ENCODE measurements around the gene AGR2.

Gene AGR2

DNA sequence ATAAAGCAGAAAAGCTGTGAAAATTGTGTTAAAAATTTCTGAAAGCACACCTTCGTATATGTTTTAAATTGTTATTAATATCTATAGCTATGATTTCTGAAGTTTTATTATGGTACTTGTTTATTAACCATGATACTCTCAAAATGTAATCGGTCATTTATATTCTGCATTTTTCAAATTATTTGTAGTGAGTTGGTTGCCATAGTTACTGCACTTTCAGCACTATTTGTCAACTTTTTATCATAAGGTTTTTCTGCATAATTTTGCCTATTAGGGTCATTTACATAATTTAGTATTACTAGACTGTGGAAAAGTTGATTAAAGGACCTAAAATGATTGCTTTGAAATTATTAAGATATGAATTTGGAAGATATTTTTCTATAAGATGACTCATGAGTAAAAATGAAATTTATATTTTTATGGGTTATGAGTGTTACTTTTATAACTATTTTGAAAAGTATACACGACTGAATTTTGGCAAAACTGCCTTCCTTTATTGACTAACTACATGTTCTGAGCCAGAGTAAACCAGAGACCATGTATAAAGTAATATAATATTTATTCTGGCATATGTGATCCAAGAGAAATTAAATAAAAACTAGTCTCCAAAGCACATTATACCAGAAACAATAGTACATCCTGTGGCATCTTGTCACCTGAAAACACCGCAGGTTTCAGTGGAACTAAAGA lies 7.9 kb upstream of the AGR2 start:
- DNase-seq (ENCODE audit: low read depth): no peak

GRCh38 chr7:16811551-16811950 lies 6.8 kb upstream of the AGR2 start:
- DNase-seq (ENCODE audit: low read depth): no peak

GRCh38 chr7:16810573-16810972 lies 5.8 kb upstream of the AGR2 start:
- no peak for DNase-seq (ENCODE audit: low read depth)

- DNase-seq (ENCODE audit: low read depth): no peak
Measured at GRCh38 chr7:16810112-16810511, 5.3 kb upstream of the AGR2 start.

DNA sequence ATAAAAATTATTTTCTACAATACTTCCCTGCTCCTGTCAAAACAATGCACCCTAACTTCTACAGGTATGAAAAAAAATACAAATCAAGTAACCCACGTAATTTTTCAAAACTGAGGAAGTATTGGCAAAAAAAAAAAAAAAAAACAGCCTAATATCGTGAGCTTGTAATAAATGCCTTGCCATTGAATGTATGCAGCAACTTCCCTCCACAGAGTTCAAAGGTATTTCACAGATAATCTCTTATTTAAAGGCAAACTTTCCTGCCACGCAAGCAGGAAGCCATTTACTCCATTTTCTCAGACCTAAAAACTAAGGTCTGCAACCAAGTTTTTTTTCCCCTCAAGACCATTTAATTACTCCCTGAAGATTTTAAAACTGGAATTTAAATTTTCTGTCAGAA lies 642 bp upstream of the AGR2 start:
- no peak for DNase-seq (ENCODE audit: low read depth)

DNA sequence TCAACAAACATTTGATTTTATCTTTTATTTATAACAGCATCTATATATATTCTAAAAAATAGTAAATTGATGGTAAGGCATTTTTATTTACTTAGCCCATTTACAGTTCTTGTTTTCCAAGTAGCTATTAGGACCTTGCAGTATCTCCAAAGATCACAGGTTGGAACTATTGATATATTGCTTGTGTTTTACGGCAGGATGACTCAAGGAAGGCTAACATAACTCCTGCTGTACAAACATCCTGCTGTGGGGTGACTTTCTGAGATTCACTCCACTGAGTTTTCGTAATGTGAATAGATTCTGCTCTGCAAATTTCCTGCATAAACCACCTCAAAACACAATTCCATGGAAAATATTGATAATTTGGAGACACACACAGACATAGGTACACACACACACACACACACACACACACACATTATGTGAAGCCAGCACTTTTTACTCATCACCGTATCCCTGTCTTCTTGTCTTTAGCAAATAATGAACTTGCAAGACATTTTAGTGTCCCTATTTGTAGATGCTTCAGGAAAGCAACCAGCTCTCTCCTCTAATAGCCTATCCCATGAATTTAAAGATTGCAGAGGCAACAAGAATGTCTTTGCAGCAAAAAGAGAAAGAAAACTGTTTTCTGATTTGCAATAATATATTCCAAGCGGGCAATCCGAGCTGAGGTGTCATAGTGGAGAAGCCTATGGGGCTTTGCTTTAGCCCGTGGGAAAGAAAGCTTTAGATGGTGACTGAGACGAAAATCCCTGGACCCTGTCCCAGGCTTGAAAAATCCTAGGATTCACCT lies 722 bp downstream of the AGR2 start:
- DNase-seq (ENCODE audit: low read depth): no peak

DNA sequence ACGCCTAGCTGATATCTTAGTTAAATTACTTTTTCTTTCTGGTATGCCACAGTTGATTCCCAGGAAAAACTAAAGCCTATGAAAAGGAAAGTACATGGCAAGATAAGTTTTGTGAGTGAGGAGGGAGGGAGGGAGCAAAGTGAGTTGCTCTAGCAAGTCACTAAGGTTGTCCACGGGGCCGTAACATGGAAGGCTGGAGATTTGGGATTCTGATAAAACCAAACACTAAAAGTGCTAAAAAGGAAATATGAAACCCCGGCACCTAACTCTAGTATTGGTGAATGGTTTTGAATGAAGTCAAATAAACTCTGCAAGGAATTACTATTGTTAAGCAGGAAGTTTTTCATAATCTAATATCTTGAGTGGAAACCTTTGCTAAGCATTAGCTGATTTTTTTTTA lies 1.7 kb downstream of the AGR2 start:
- no peak for DNase-seq (ENCODE audit: low read depth)

DNA sequence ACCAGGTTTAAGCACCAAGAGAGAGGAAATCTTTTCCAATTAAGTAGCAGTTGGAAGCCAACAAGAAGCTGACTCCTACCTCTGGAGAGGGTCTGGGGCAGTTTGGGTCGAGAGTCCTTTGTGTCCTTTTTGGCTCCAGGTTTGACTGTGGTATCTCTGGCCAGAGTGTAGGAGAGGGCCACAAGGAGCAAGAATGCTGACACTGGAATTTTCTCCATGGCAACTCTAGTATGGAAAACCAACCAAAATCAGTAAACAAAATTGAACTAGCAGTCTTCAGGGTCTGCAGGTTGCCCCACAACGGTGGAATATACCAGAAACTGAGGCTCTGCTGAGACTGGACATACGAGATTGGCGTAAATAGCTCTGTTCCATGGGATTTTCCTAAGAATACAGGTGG lies 3.2 kb downstream of the AGR2 start:
- no peak for DNase-seq (ENCODE audit: low read depth)

- no peak for DNase-seq (ENCODE audit: low read depth)
Measured at GRCh38 chr7:16801111-16801542, 3.7 kb downstream of the AGR2 start.

GRCh38 chr7:16795624-16796023 lies 9.2 kb downstream of the AGR2 start:
- no peak for DNase-seq (ENCODE audit: low read depth)

GRCh38 chr7:16794986-16795385 lies 9.8 kb downstream of the AGR2 start:
- DNase-seq (ENCODE audit: low read depth): no peak

GRCh38 chr7:16791905-16792698 lies 12.7 kb downstream of the AGR2 start:
- DNase-seq (ENCODE audit: low read depth): no peak

DNA sequence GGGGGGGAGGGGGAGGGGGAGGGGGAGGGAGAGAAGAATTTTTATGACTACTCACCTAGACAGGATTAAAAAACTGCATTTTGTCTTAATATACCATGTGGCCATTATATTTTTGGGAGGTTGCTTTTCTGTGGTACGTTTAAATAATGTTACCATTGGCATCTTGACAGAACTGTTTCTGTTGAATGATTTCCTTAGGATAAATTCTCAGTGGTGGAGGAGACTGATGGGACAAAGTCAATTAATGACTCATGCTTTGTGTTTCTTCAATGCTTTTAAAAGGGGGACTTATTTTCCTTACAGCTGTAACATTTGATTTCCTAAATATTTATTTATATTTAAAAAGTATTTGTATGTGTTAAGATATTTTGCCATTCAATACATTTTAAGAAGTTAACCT lies 13.7 kb downstream of the AGR2 start:
- no peak for DNase-seq (ENCODE audit: low read depth)

DNA sequence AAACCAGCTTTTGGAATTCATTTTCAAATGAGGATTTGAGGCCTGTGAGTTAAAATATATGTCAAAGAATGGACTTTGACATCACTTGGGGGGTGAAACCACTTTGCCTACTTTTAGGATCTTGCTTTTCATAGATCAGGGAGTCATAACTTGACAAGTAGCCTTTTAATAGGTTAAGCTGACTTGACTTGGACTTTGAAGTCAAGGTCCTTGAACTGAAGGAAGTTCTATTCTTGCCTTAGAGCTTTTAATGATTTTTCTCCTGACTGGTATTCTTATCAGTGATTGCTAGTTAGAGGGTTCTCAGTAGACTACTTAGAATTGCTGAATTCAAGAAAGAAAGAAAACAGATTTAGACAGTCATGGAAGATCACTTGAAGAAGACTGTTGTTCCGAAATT lies 17.7 kb downstream of the AGR2 start:
- DNase-seq (ENCODE audit: low read depth): no peak

- no peak for DNase-seq (ENCODE audit: low read depth)
Measured at GRCh38 chr7:16786257-16786656, 18.5 kb downstream of the AGR2 start.

DNA sequence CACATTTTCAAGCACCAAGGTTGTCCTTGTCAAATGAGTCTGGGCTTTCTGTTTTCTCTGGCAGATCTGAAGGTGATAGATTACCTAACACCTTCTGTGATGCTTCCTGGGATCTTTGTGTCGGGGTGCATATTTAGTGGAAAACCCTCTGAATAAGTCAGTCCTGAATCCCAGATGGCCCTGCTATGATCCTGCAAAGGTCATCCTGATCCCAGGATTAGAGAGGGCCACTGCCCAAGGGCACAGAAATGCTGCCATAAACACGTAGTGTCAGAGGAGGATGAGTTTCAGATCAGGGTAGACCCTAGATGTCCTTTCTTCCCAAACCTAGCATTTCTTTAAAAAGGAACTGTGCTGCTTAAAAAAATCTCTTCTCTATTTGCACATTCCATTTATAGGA lies 19.0 kb downstream of the AGR2 start:
- DNase-seq (ENCODE audit: low read depth): no peak

DNA sequence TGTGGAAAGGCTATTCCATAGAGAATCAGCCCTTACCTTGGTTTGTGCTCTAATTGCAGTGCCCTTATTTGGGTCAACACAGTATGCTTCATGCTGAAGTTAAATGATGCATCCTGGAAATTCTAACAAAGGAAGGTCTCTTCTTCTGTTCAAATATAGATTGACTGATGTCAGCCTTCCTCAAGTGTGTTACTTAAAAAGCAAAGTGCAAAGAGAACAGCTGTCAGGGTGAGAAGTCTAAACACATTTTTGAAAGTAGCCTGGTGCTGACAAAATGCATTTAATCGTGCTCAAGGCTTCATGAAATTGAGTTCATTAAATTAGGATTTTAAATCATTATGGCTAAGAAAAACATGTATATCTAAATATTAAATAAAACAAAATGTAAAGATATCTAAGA lies 19.5 kb downstream of the AGR2 start:
- no peak for DNase-seq (ENCODE audit: low read depth)

- no peak for DNase-seq (ENCODE audit: low read depth)
Measured at GRCh38 chr7:16780596-16780995, 24.2 kb downstream of the AGR2 start.

- no peak for DNase-seq (ENCODE audit: low read depth)
Measured at GRCh38 chr7:16779051-16779450, 25.7 kb downstream of the AGR2 start.

DNA sequence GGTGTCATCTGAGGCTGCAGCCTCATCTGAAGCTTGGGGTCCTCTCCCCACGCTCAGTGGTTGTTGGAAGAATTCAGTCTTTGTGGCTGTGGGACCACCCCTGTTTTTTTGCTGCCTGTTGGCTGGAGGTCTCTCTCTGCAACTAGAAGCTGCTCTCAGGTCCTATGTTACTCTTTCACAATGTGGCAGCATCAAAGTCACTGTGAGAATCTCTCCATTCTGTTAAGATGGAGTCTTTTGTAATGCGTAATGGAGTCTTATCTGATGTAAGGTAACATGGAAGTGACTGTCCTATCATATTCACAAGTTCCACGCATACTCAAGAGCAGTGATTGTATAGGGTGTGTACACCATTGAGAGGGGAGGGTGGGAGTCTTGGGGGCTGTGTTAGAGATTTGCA lies 26.3 kb downstream of the AGR2 start:
- no peak for DNase-seq (ENCODE audit: low read depth)

- no peak for DNase-seq (ENCODE audit: low read depth)
Measured at GRCh38 chr7:16776053-16776452, 28.7 kb downstream of the AGR2 start.

DNA sequence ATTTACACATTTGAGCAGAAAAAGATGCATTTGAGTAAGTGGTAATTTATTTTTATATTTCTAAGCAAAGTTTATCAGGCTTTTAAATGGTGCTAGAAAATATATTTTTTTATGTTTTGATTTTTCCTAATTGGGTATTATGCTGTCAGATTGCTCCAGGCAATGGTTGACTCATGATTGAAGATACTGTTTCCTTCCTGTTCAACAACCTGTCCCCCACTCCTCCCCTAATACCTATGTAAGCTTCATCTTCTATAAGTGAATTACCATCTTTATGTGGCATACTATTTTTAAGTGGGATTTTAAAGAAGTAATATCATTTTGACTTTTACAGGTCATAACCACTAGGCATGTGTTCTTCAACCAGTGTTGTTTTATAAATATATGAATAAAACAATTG lies 29.8 kb downstream of the AGR2 start:
- DNase-seq (ENCODE audit: low read depth): no peak

- DNase-seq (ENCODE audit: low read depth): no peak
Measured at GRCh38 chr7:16774294-16774693, 30.5 kb downstream of the AGR2 start.
